Measurements from ENCODE around the gene CLIC4.

GRCh38 chr1:24732186-24732885, 12.9 kb upstream of the CLIC4 start:
- TF ChIP-seq CTCF (IDR thresholded peaks at IDR 0.05 in 8 of 11, conservative IDR thresholded peaks at IDR 0.05 in 3 of 11), result no peak
- TF ChIP-seq POLR2A (IDR thresholded peaks at IDR 0.05), result no peak

Data from spleen (tissue), 7 donors.